ENCODE results near the gene EPO.
A peak's percentile ranks its signal among the peaks of the same experiment; 100 is the strongest.
"Not testable (repeated sequence)": the region's sequence is repeated elsewhere in the genome, so short reads cannot be mapped to it uniquely, and the experiment has no call there.

The EPO gene

DNA sequence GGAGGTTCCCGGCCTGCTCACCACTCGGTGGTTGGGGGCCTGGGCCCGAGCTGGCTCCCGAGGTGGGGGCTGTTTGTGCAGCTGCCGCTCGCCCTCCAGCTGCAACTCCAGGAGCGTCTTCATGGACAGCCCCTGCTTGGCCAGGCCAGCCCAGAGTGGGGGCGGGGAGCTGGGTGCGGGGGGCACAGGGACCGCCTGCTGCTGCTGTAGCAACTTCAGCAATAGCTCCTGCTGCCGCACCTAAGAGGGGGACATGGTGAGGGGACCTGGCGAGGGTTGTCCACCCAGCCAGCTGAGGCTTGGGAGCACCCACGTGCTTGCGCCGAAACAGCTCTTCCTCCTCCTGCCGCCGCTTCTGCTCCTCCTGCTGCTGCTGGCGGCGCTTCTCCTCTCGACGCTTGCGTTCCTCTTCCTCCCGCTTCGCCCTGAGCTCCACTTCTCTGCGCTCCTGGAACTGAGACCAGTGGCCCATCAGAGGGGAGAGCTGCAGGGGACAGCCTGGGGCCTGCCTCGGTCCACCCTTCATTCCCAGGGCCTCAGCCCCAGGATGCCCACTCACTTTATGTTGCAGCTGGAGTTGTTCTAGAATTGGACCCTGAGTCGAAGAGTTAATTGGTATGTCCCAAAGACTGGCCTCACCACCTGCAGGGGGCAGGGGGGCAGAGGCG lies 37.1 kb upstream of the EPO start:
- no peak for DNase-seq (ENCODE audit: low read depth)

- DNase-seq (ENCODE audit: low read depth), result no peak
These were observed 36.4 kb upstream of the EPO start for GRCh38 chr7:100683659-100684533.

DNA sequence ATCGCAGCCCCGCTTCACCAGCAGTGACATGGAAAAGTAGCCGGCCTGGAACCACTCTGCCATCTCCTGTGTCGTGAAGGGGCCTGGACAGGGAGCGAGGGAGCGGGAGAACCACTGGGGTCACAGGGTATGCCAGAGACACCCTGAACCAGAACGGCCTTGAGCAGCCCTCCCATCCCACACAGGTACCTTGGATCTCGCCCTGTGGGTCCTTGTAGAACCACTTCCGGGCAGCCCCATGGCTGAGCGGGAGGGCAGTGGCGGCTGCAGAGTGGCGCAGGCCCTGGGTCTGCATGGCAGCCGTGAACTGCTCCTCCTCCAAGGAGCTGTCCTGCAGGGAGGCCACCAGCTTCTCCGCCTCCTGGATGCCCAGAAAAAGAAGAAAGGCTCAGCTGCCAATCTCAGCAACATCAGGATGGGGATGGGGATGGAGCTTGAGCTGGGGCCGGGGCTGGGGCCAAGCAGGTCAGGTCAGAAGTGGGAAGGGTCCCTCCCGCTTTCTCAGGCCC lies 35.7 kb upstream of the EPO start:
- DNase-seq (ENCODE audit: low read depth), result no peak

DNA sequence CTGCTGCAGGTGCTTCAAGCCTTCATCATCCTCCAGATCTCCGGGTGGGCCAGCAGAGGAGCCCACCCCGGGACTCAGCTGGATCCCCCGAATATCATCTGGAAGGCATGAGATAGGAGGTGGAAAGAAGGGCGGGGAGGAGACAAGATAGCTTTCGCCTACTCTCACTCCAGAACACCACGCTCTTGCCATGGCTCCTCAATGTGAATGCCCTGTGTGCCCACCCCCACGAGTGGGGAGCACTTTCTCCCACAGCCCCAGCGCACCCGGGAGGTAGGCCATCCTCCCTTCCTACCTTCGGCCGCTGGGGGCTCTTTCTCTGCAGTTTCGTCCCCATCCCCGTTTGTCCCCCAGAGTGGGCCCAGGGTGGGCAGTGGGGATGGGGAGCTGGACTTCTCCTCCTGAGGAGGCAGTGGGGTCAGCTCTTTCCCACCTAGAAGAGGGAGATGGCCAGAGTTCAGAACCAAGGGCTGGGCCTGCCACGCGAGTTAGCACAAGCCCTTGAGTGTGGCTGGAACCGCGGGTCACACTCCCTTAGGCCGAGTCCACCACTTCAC lies 35.1 kb upstream of the EPO start:
- no peak for DNase-seq (ENCODE audit: low read depth)

- DNase-seq (ENCODE audit: low read depth), result no peak
These were observed 34.6 kb upstream of the EPO start for GRCh38 chr7:100685631-100686145.

DNA sequence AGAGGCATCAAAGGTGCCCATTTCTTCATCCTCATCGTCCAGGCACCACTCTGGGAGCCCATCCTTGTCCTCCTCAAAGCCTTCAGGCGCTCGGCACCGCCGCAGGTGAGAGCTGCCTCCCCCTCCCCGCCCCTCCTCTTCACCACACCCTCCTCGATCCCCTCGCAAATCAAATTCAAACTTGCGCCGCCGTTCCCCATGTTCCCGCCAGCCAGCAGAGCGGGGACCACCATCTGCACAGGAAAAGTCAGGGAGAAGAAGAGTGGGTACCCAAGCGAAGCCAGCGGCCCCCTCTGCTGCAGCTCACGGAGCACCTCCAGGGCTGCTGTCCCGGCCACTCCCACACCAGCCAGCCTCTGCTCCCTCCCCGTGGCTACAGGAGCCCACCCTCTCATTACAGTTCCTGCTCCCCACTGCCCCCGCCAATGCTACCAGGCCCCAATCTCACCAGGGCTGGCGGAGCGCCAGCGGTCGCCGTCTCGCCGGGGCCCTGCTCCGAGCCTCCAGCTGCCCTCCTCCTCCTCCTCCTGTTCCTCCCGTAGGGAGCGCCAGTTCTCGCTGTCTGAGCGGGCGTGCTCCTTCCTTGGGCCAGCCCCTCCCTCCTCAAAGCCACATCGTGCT lies 34.0 kb upstream of the EPO start:
- DNase-seq (ENCODE audit: low read depth), result no peak

GRCh38 chr7:100686822-100687211 lies 33.5 kb upstream of the EPO start:
- no peak for DNase-seq (ENCODE audit: low read depth)

DNA sequence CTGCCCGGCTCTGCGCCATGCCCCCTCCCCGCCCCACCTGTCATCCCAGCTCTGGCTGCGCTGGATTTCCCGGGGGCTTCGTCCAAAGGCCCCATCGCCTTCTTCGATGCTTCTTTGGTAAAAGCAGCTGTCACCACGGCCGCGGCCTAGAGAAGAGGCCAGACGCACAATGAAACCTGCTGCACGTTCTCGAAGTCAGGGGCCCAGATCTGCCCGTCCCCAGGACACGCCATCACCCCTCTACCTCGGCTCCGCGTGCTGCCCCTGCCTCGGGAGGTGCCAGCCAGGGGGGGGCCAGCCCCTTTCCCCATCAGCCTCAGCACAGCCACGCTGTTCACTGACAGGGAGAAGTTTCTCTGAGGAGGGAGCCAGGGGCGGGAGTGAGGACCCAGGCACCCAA lies 33.0 kb upstream of the EPO start:
- DNase-seq (ENCODE audit: low read depth), result no peak

- DNase-seq (ENCODE audit: low read depth), result no peak
These were observed 32.4 kb upstream of the EPO start for GRCh38 chr7:100687751-100688300.

- no peak for DNase-seq (ENCODE audit: low read depth)
These were observed 31.9 kb upstream of the EPO start for GRCh38 chr7:100688326-100688860.

DNA sequence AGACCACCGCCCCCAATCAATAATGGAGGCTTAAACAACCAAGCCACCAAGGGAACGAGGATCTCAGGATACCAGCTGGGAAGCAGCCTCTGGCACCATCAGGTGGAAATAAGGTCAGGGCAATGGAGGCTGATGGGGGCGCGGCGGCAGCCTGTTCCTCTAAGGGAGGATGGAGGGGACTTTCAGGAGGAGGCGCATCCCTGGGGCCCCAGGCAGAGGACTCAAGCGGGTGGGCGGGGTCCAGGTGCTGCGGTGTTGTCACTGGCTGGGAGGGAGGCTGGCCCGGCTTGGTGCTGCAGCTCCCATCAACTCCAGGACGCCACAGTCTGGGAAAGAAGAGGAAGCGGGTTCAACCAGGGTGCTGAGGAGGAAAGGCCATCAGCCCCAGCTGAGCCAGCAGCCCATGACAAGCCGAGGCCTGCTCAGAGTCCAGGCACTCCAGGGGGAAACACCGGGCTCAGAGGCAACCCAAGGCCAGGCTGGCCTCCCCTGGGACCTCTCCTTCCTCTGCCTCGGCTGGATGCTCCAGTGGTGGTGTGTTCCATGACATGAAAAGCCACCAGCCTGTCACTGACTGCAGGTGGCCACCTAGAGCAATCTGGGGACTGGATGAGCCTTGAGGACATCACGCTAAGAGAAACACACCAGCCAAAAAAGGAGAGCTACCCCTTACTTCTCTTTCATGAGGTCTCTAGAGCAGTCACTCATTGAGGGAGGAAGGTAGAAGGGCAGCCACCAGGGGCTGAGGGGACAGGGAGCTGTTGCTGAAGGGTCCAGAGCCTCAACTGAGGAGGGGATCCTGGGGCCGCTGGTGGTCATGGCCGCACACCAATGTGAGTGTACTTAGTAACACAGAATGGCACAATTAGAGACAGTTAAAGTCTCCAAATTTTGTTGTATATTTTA lies 30.8 kb upstream of the EPO start:
- no peak for DNase-seq (ENCODE audit: low read depth)

DNA sequence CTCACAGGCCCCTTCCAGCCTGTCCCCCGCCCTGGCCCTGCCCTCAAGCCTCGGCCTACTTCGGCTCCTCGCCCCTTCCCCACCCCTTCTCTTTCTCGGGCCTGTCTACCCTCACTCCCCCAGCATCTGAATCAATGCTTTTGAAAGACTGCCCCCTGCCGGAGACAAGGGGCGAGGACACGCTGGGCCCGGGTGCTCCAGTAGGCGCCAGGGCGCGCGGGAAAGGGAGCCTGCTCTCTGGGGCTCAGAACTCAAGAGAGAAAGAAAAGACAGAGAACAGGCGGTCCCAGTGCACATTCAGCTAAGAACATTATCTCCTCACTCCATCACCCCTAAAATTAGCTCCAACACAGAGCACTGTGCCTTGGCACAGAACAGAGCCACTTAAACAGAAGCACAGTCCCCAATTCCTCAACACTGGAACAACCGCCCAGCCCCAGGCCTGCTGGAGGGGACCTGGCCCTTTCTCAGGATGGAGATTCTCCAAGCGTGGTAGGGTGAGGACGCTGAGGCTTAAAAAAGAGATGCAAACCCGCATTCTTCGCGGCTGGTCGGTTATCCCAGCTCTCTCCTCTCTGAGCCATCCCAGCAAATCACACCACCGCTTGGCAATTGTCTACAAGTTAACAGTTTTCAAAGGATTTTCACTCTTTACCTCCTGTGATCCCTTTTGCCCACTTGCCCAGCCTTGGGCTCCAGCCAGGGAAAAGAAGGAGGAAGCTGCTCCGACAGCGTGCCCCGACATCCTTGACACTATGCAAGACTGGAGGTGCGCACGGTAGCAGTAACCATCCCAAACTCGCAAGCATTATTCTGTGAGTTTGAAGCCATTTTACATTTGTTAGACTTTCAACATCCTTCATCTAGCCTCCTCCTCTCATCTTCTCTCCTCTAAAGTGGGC lies 28.3 kb upstream of the EPO start:
- peak; percentile 77 for DNase-seq (ENCODE audit: low read depth)

DNA sequence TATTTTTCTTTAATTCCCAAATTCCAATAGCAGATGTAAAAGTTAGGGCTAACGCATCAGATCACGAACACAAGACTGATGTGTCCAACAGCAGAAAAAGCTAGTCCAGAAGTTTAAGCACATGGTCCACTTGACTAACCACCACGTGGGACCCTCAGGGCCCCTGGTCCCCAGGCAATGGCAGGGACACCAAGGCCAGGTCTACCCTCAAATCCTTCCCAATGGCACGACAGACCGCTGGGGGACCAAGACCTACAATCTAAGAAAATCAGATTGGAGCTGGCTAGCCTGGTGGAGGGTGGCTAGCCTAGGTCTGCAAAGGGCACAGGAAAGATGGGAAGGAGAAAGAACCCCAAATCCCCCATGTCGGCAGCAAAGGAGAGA lies 27.7 kb upstream of the EPO start:
- DNase-seq (ENCODE audit: low read depth), result no peak

DNA sequence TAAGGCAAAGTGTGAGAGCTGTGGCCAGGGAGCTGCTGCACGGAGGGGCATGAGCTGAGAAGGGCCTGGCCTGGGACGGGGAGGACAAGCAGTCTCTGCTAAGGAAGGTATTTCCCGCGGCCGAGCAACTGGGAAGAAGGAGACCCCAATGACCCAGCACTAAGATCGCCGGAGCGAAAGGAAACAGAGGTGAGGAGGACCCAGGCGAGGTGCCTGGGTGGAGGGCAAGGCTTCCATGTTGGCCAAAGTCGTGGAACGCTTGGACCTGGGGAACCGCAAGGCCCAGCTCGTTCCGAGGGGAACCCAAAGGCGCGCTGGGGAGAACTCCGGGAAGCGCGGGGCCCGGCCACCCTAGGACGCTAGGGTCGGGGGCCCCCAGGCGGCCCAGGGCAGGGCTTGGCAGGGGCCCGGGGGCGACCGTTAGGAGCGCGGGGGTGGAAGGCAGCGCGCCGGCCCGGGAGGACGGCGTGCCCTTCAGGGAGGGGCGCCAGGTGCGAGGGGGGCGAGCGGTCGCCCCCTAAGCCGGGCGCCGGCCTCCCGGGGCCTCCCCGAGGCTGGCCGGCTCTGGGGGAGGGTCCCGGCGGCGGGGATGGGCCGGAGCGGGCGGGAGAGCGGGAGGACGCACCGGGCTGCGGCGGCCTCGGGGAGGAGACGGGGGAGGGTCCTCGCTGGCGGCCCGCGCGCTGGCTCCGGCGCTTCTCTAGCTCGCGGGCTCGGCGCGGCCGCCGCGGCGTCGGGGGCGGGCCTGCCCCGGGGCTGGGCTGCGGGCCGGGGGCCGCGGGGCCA lies 26.8 kb upstream of the EPO start:
- no peak for DNase-seq (ENCODE audit: low read depth)

GRCh38 chr7:100694098-100694745 lies 26.0 kb upstream of the EPO start, which contains the start of gene GIGYF1:
Gene GIGYF1, minus strand, starts transcription at chr7:100694250. Its CDS starts 6,012 bp downstream, at chr7:100688238.
- peak; percentile 54 for DNase-seq (ENCODE audit: low read depth)

- DNase-seq (ENCODE audit: low read depth), result no peak
These were observed 24.1 kb upstream of the EPO start for GRCh38 chr7:100696123-100696521.

DNA sequence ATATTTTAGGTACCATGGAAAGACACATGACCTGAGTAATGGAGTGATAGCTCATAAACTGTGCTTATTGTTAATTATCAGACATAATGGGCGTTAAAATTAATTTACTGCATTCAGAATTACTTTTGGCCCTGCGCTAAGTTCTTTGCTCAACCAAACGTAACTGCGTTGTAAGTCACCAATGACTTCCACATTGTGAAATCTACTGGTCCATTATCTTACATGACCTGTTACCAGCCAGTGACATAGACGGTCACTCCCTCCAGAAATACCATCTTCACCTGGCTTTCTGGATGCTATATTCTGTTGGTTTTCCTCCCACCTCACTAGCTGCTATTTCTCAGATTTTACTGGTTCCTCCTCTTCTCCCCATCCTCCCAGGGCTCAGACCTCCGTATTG lies 21.2 kb upstream of the EPO start:
- DNase-seq (ENCODE audit: low read depth), result no peak

GRCh38 chr7:100701089-100701488 lies 19.2 kb upstream of the EPO start:
- not testable (repeated sequence) for DNase-seq (ENCODE audit: low read depth)
